NCI-H146 treated with DMSO at 0.1 percent for 48 hours (cell line): ENCODE data around the gene VAT1L.

Experiments used
- DNase-seq: peaks from one replicate; lab custom pipeline; 2025; ENCODE audit not compliant: unreplicated experiment; lab: John Stamatoyannopoulos, UW

VAT1L gene

DNA sequence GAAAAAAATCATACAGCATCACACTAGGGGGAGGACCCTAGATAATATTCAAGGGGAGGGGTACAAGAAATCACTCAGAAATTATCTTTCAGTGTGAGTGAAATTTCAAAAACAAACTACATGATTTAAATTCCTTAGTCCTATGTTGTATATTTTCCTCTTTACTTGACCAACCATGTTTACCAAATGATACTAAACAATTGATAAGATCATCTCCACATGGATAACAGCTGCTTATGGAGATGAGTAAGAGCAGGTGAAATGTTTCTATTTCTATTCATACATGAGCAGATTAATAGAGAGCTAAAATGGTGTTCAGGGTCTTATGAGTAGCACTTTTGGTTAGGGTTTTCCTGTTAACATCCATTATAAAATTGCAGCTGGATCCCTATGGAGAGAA lies 7.3 kb upstream of the VAT1L start:
- no peak for DNase-seq

DNA sequence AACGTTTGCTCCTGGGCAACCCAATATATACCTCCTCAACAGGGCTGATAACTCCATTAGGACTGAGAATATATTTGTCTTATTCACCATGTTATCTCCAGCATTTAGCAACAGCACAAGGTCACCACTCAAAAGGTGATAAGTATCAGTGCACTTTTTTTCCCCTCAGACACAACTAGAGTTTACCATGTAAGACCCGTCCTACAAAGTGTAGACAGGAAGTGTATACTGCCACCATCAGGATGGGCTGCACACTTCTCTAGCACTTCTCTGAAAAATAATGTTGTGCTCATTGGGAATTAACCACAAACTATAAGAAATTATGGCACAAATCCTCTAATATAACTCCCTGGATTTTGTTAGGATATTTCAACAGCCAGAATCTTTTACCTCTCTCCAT lies 5.7 kb upstream of the VAT1L start:
- no peak for DNase-seq

DNA sequence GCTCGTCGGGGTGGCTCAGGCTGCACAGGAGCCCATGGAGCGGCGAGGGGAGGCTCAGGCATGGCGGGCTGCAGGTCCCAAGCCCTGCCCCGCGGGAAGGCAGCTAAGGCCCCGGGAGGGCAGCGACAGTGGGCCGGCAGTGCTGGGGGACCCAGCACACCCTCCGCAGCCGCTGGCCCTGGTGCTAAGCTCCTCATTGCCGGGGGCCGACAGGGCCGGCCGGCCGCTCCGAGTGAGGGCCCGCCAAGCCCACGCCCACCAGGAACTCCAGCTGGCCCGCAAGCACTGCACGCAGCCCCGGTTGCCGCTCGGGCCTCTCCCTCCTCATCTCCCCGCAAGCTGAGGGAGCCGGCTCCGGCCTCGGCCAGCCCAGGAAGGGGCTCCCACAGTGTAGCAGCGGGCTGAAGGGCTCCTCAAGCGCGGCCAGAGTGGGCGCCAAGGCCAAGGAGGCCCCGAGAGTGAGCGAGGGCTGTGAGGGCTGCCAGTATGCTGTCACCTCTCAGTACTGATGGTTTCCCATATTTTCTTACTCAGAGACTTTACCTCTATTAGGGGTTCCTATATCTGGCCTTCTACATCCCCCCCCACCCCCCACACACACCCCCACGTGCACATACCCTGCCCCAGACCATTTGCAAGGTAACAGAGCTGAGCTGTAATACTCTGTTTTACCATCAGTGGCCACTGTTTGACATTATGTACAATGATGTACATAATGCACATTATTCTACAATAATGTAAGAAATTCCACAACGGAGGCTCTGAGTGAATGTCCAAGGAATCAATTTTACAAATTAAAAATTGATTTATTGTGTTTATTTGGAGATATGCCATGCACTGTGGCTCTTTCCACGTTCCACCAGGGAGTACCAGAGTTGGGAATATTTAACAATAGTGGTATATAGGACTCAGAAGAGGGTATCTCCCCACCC lies 3.7 kb upstream of the VAT1L start:
- DNase-seq = no peak

DNA sequence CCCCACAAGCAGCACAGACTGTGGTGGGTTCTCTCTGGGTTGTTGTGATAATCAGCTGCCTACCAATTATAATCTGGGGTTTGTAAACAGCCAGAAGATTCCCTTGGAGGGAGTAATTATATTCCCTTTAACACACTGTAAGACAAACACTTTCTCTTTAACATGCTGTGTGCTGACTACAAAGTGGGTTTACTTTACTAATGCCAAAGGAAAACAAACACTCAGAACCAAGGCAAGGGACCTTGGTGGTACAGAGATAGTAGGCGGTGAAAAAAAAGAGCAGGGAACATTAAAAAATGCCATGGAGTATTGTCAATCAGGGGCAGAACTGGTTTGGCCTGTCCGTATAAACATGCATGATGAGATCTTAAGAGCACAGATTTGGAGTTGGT lies 3.0 kb upstream of the VAT1L start:
- no peak for DNase-seq

DNA sequence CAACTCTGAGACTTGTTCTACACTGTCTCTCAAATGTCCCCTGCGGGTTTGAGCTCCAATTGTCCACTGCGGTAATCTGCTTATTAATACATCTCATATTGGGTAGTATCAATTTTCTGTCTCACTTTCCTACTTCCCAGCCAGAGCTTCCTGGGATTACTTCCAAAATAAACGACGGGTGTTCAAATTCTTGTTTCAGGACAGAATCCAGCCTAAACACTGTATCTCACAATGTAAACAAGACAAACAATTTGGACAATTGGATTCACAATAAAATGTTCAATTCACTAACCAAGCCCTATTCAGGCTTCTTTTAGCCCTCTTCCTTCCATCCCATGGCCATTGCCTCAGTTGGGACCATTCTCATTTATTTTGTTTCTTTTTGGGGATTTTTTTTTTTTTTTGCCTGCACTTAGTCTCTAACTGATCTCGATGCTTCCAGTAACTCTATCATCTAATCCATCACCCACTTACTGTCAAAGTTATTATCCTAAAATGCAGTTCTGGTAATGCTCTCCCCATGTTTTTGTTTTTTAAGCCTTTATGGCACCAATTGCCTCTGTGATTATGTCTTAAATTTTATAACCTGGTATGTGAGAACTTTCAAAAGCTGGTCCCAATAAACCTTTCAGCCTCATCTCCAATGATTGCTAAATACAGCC lies 2.0 kb upstream of the VAT1L start:
- no peak for DNase-seq

DNA sequence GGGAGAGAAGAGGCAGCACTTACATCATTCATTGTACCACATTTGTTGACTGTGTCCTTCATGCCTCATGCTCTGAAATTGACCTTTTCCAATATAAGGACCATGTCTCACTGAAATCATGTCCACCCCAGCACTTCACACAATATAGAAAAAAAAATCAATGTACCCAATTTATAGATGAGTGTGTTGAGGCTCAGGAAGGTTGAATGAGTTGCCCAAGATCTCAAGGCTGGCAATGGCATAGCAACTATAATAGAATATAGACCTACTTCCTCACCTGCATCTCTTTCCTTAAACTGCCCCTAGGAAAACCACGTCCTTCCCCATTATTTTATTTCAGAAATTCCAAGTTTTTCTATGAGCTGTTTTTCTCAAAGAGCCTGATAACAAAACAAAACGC lies 912 bp upstream of the VAT1L start:
- DNase-seq = no peak

DNA sequence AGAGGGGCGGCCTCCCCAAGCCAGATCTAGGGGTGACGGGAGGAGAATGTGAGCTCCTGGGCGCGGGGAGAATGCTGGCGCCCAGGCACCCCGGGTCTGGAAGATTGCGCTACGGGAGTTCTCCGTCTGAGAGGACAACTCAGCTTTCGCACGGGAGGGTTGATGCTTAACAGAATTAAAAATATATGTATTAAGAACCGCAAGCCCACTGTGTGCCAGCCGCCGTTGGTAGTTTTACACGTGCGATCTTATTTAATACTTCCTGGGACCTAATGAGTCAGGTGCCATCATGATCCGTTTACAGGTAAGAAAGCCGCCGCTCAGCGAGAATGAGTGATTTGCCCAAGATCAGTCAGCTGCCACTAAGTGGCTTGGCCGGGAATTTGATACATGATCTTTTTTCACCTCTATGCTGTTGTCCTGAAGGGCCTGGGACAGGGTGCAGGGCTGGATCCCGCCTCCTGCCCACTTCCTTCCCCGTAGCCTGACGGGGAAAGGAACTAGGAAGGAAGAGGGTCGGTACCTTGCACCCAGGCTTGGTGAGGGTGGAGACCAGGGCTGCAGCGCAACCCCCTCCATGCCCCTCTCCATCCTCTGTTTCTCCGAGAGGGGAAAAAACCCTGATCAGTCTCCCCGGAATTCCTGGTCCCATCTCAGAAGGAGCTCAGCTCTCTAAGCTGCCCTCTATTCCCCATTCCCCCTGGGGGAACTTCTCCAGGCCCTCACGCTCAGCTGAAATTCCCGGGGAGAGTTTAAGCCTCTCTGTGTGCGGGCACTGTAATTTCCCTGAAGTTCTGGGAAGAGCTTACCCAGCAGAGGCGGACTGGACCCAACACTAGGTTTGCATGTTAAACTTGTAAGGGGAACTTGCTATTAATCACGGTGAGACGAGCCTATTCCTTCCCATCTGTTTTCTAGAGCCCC lies 983 bp downstream of the VAT1L start:
- no peak for DNase-seq

DNA sequence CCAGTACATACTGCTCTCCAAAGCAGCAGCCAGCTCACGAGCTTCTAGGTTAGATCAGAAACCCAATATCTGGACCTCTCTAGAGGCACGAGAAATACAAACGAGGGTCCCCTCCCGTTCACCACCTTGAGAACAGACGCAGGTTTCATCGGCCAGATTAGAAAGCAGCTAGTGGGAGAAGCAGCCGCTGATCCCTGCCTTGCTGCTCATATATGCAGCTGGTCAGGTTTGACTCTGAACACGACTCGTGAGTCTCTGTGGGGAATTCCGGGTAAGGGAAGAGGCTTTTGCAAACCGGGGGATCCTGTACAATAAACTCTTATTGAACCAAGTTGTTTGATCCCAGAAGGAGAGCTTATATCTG lies 1.6 kb downstream of the VAT1L start:
- no peak for DNase-seq

DNA sequence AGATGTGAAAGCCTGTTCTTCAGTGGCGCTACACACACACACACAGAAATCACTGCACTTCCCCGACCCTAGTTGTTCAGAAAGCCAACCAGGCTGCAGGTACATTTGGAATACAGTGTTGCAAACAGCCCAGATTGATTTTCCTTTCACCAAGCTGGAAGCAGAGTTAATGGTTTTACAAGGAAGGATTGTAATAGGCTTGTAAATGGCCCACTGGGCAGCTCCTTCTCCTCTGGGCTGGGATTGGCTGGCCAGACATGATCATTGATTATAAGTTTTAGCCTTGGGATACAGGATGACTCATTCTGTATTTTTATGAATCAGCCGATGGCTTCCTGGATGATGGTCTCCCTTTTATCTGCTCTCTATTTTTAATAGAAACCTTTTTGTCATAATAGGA lies 2.5 kb downstream of the VAT1L start:
- DNase-seq = no peak

DNA sequence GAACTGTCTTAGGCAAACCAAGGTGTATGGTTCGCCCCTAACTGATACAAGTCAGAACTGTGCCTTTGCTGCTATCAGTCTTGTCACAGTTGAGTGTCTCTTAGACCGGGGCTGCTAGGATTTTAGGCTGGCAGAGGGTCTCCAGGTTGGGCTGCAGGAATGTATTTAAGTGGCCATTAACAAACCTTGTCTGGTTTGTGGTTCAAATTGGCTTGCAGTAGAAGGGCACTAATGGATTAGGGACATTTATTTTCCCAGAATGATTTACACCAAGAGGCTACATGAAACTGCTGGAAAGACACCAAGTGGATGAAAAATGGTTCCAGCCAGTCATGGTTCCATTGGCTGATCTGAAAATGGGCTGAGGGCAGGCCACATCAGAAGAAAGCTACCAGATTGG lies 5.1 kb downstream of the VAT1L start:
- DNase-seq = no peak

DNA sequence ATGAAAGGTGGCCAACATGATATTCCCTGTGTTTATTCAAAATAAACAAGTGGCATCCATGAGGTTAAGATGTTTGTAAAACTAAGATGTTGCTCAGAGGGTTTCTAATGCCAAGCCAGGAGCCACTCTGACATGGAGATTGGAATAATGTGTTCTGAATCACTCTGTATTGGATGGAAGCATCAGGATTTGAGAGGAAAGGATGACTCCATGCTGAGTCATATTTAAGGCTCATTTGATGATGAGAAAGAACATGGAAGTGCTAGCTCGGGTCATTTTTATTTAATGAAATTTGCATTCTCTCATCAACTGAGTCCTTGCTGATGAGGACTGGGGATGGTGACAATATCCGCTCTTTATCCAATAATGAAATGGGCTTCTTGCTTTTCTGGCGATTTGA lies 6.2 kb downstream of the VAT1L start:
- DNase-seq = no peak

DNA sequence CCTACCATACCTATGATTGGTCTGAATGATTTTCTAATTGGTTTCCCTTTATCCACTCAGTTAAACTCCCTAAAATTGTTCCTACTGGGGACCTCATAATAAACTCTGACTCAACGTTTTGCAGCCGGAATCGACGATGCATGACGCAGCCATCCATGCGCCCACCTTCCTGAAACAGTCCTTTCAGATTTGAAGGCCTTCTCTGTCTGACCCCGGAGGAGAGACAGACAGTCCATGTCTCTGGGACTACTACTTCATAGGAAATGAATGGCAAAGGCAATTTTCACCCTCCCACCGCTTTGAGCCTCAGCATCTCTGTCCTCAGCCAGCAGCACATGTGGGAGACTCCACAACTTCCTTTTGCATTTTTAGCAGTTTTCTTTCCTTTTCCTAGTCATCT lies 13.5 kb downstream of the VAT1L start:
- no peak for DNase-seq

DNA sequence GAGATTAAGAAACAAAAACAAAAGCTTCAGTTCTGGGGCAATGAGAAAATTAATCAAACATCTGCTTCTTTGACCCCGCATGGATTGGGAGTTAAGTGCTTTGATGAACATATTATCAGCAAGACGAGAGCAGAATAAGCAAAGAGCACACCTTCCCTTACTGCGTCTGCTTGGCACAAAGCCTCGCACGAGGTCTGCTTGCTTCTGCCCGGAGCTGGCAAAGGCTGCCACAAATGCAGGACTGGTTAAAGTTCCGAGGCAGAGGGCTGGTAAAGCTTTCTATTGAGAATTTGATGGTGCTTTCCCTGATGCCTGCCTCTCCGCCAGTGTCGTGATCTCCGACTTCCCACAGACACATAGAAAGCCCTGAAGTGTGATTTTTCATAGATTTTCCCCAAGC lies 17.0 kb downstream of the VAT1L start:
- no peak for DNase-seq

DNA sequence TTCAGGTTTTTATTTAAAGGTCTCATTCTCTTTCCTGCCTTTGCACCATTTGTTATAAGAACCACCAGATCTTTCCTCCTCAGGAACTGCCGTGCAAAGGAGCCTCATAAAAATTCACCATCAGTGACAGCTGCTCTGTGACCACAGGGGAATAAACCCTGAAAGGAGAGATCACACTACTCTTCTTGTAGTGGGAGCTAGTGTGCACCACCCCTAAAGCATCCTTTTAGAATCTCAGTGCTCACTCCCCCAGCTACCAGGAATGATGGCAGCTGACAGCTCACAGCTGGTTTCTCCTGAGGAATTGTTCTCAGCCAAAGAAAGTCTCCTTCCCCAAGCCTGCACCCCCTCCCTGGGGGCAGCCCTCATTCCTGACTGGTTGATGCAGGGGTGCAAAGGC lies 18.7 kb downstream of the VAT1L start:
- DNase-seq = no peak

DNA sequence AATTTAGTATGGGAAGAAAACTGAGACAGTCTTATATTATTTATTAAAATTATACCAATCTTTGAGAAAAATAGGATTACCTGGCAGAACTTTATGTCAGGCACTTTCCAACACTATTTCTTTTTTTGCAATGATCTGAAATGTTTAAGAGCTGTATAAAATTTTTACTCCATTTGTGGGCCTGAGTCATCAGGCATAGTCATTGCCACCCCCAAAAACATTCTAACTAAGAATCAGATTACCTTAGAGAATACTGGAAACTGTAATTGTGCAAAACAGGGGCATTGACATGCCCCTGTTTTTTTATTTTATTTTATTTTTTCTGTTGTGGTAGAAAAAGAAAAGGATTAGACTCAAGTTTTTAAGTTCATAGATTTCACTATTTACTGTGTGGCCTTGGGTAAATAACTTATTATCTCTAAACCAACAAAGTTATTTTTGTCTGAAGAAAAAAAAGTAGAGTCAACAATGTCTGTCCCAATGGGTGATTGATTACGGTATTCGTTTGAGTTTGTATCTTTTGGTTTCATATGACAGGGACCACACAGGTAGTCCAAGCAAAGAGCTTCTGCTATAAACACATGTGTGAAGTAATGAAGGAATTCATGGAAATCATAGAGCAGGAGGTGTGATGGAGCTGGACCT lies 24.6 kb downstream of the VAT1L start:
- no peak for DNase-seq

DNA sequence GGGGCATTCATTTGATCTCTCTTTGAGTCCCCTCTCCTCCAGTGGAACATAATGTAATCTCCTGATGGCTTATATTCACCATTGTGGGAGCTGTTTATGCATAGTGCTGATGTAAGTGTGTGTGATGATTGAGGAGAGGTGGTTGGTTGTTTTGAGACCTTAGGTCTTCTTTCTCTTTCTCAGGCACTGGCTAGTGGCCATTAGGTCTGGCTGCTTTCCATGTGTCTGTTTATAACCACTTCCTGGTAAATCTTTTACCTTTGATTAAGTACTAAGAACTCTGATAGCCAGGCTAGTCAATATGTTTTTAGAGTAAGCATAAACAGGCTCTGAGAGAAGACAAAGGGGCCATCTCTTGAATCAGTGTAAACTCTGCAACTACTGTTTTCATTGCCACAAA lies 27.9 kb downstream of the VAT1L start:
- no peak for DNase-seq

DNA sequence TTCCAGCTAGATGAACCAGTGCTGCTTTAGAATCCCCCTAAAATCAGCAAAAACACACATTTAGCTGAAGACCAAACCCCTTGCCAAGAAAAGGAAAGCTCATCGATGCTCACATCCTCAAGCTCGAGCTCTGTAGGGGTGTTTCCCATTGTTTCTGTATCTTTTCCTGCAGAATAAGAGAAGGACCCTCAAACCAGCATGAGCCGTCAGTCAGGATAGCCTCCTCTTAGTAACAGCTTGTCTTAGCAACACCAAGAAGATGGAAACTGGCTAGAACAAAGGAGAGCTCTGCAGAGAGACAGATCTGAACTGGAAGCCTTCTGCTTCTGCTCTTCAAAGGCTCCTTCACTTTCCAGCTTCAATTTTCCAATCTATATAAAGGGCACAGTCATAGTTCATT lies 32.0 kb downstream of the VAT1L start:
- DNase-seq = no peak

DNA sequence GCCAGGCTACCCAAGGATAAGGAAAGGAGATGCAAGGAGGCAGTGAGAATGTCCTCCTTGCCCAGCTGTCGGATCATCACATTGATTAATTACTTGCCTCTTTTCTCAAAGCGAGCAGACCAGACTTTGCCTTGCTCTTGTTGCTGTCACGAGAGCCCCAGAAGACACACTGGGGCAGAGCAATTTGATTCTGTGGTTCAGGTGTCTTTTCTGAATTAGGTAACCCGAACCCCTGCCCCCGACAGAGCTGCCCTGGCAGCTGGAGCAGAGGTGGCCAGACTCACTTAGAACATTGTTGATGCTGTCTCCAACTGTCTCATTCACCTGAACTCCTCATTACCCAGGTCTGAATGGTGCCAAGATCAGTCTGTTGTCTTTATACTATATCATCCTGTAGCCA lies 34.3 kb downstream of the VAT1L start:
- no peak for DNase-seq

DNA sequence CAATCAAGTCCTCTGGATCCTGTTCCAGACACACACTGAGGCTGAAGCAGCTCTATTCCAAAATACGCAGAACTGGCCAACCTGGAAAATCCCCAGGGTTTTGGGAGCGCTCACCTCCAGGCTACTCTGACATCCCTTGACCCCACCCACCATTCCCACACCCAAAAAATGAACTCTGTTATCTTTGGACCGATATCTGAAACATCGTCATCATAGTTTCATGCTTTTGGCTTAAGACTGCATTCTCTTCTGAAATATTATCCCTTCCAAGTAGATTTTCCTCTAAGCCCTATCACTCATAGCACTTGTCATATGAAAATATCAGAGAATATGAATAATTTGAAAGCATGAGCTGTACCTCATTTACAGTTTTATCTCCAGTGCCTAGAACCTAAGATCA lies 34.7 kb downstream of the VAT1L start:
- DNase-seq = no peak

DNA sequence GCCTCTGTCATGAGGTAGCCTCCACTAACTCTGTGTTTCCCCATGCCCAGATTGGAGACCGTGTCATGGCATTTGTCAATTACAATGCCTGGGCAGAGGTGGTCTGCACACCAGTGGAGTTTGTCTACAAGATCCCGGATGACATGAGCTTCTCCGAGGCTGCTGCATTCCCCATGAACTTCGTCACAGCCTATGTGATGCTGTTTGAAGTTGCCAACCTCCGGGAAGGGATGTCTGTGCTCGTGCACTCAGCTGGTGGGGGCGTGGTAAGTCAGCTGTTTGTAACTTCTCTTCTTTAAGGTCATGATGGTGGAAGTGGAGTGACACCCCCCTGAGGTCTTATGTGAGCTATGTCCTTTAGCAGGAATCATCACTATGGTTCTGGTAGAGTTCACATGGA lies 36.8 kb downstream of the VAT1L start:
- no peak for DNase-seq

DNA sequence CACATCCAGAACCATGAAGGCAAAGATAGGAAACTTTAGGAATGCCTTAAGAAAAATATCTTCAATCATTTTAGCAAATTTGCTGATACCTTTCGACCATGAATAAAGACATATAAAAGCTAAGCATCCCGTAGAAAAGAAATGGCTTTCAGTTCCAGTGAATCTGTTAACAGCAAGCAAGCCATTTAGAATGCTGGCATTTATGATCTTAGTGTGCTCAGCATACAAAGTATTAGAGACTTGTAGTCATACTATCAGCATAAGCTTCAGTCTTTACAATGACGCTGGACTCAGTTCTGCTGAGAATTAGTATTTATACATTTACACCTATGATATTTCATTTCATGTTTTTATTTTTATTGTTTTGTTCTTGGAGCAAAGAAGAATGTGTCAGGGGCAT lies 38.7 kb downstream of the VAT1L start:
- no peak for DNase-seq
